CD4-positive, alpha-beta T cell treated with Interleukin-10 for 1 hour (primary cell): Measurements from ENCODE around the gene PYGL.
"Not testable (repeated sequence)": the region's sequence is repeated elsewhere in the genome, so short reads cannot be mapped to it uniquely, and the experiment has no call there.

Experiments
- DNase-seq: peaks from one replicate; pipeline ENCODE4 v3.0.0-alpha.2; 2020

The PYGL gene

DNA sequence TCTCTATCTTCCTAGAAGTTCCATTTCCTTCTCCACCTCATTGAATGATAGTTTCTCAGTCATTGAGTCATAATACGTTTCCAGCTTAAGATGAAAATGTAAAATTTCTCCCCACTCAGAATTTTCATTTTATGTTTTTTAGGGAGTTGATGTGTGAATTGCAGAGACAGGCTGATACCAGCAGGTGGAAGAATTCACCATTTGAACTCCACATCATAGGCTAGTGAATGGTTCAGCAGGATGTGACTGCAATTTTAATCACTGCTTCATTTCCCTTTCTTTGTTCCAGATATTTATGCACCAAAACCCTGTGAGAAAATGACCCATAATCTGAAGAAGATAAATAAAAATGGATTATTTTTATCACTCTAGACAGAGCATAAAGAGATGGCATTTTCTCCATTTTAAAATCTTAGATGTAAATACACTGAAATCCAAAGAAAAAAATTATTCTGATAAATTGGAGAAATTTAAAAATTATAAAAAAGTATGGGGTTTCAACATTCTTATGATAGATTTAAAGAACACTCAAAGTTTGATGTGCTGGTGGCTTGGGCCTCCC, 10.6 kb upstream of the PYGL start:
- no peak for DNase-seq

DNA sequence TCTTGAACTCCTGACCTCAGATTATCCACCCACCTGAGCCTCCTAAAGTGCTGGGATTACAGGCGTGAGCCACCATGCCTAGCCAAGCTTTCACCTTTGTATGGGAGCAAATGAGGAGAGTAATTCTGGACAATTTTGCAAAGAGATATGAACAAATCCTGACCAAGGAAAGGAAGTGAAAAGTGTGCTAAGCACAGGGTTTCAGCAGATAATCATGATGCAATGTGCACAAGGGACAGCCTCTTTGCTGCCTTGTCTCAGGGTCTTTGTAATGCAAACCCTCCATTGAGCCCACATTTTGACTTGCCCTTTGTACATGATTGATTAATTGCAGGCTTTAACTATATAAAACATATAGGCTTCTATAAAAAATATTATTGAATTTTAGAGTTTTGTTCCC, 9.2 kb upstream of the PYGL start:
- no peak for DNase-seq

DNA sequence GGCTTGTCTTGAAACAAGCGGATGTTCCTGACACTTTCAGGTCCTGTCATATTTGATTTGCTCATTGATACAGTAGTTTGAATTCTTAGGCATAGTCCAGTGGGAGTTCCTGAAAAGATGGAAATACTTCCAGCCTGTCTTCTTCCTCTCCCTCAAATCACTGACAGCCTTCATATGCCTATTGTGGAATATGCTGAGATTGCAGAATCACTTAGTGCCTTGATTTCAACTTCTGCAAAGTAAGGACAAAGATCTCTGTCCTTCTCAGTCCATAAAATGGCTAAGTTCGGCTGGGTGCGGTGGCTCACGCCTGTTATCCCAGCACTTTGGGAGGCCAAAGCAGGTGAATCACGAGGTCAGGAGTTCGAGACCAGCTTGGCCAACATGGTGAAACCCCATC, 6.7 kb upstream of the PYGL start:
- DNase-seq: no peak

DNA sequence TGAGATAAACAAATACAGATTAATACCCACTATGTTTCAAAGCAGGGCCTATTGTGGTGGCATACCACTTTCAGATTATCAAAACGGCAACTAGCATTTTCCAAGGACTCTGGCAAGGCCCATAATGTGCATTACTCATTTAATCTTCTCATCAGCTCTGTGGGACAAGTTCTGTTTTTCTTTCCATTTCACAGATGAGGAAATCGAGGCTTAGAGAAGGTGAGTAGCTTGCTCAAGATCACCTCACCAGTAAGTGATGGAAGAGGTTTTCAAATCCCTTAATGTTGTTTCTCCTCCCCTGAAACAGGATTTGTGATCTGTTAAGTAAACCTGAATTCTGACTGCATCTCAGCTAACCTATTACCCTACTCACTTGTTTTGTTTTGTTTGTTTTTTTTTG, 3.9 kb upstream of the PYGL start:
- no peak for DNase-seq

DNA sequence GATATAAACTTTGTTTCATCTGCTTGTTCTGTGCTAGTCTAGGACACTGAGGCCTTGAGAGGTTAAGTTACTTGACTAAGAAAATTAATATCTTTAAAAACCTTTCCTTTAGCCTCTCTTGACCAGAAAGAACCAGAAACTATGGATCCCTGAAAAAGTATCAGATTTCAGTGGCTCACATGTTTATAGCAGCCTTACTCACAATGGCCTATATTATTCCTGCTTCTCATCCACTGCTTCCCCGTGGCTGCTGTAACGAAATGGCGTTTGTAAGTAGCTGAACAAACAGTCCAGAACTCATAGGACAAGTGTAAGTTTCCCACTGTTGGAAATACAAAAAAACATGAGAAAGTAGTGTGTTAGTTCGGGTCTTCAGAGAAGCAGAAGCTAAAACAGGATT, 3.2 kb upstream of the PYGL start:
- no peak for DNase-seq

DNA sequence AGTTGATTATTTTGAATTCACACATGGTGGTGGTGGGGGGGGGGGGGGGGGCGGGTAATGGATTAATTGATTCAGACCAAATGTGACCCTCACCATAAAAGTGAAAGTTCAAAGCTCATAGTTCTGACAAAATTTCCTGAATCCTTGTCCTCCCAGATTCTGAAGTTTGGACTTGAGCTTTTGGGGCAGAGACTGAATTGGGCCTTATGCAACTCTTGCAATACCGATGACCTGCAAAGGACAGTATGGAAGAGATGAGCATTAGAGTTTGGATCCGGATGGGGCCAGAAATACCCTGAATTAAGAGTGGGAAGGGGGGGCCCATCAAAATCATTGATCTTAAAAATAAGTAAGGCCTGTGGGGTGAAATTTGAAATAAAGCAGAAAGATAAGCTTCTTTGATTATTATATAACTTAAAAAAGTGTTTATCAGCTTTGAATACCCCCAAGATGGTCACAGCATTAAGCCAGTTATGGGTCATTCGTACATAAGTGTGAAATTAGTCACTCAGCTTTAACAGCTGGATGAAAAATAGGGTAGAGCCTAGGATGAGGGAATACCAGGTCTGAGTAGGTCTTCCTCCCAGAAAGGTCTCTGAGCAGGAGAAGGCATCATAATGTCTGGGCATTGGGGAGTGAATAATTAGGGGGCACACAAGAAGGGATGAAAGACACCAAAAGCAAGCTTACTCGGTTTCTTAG, 2.1 kb upstream of the PYGL start:
- no peak for DNase-seq

DNA sequence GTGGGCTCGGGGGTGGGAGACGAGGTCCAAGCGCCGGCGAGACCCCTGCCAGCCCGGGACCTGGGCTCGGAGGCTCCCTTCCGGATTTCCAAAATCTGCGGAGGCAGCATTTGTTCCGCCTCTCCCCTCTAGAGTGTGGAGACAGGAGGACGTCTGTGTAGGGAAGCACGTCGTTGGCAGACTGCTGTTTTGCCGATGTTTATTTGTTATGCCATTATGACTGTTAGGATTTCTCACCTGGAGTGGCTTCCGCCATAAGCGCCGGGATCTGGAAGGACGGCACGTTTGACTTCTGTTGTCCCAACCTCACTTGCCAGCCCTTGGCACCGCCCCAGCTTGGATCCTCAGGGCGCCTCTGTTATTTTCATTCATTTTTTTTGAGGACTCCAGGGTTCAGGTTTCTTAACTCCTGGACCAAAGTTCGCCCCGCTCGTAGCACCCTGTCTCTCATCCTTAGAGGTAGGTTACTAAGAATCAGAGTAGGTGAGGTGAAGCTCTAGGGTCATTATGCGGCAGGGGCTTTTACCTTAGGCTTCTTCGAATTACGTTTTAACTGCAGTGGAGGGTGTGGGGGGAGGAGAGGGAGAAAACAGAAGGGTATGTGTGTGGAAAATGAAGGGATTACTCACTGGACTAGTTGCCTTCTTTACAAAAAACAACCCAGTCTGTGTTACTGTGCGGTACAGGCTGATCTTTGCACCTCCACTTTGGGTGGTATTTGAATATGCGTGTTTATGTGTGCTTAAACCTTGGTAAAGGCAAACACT, 547 bp upstream of the PYGL start:
- no peak for DNase-seq

DNA sequence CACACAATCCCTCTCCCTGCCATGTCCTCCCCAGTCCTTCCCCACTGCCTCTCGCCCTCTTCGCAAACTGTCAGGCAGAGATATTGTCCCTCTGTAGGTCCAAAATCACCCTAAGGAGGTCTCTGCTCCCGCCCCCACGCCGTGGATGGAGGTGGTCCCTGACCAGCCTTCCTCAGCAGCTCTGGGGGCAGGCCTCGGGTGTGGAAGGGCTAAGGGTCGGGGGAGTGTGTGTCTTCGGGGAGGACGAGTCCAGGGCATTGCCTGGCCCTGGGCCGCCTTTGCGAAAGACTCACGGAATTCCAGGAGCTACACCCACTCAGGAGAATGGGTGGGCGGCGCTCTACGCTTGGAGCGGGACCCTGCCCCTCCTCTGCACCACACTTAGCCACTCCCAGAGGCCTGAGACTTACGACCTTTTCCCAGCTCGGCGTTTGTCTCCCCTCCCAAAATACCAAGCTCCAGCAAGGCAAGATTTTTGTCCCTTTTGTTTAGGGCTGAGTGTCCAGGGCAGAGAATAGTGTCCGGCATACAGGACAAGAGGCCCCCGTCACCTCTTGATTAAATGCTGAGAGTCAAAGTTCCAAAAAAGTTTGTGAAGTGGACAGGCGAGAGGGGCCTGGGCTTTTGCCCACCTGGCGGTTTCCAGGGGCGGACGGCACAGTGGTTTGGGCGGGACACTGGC, 881 bp downstream of the PYGL start:
- DNase-seq: no peak

DNA sequence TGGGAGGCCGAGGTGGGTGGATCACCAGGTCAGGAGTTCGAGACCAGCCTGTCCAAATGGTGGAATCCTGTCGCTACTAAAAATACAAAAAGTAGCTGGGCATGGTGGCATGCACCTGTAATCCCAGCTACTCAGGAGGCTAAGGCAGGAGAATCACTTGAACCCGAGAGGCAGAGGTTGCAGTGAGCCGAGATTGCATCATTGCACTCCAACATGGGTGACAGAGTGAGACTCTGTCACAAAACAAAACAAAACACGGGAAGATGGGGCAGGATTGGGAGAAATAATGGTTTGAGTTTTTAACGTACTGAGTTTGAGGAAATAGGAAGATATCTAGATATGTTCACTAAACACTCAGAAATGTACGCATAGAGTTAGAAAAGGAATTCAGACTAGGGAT, 2.6 kb downstream of the PYGL start:
- not testable (repeated sequence) for DNase-seq

DNA sequence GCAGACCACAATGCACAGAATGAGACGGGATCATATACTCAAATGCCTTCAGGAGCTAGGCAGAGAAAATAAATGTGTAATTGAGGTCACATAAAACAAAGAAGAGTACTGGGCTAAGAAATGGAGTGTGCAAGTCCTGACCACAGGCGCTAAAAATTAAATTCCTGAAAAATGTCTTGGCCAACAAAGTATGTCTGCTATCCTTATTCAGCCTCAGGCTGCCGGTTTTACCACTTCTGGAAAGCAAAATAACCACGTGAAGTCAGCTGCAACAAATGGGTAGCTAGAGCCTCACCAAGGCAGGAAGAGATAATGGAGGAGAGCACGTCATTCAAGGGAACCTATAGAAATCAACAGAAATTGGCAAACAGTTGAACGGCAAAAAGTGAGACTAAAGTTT, 3.1 kb downstream of the PYGL start:
- no peak for DNase-seq

DNA sequence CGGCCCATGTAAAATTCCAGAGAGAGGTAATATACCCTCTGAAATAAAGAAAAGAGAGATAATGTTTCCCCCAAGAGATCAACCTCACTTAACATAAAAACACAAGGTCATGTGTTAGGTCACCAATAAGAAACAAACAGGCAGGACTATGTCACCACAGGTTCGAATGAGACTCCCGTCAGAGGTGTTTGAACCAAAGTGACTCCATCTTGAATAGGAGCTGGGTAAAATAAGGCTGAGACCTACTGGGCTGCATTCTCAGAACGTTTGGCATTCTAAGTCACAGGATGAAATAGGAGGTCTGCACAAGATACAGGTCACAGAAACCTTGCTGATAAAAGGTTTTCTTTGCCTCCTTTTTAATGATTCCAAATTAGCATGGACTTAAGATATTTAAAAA, 6.5 kb downstream of the PYGL start:
- no peak for DNase-seq

DNA sequence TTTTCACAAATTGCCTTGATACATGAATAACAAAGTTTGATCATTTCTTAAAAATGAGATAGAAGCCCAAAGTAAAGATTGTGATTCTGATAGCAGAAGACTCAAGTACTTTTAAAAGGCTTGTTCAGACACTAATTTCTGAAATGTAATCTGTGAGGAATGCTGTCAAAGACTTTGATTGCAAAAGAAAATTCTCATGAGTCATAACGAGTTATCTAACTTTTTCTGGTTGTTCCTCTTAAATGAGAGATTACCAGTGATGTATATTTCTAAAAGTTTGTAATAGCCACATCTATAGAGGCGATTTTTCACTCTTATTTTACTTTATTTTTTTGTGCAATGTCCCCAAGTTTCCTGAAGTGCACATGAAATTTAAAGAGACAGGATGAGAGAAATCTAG, 7.0 kb downstream of the PYGL start:
- DNase-seq: no peak

DNA sequence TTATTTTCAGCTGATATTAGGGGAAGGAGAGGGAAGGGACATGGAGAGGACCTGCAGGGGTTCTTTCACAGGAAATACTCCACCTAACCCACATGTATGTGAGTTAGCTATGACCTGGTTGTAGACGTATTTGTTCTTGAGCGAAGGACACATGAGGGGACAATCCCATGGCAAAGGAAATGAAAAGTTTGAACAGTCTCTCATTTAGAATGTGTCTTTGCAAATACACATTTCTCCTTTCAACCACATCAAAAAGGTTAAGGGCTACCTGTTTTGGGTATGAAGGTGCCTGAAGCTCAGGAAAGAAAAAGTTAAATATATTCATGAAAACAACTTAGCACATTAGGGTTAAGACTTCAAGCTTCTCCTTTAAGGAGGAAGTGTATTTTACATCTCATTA, 7.4 kb downstream of the PYGL start:
- DNase-seq: no peak

DNA sequence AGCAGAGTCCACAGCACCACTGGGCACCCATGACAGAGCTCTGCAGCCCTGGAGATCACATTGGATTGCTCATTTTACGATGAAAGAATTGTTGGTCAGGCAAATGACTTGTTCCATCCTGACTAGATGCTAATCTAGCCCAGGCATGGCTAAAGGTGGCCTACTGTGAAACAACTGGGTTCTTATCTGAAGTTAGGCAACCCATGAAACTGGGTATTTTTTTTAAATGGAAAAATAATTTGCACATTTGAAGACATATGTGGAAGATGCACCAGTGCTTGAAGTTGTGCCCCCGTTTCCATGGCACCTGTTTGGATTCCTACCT, 8.3 kb downstream of the PYGL start:
- DNase-seq: no peak

DNA sequence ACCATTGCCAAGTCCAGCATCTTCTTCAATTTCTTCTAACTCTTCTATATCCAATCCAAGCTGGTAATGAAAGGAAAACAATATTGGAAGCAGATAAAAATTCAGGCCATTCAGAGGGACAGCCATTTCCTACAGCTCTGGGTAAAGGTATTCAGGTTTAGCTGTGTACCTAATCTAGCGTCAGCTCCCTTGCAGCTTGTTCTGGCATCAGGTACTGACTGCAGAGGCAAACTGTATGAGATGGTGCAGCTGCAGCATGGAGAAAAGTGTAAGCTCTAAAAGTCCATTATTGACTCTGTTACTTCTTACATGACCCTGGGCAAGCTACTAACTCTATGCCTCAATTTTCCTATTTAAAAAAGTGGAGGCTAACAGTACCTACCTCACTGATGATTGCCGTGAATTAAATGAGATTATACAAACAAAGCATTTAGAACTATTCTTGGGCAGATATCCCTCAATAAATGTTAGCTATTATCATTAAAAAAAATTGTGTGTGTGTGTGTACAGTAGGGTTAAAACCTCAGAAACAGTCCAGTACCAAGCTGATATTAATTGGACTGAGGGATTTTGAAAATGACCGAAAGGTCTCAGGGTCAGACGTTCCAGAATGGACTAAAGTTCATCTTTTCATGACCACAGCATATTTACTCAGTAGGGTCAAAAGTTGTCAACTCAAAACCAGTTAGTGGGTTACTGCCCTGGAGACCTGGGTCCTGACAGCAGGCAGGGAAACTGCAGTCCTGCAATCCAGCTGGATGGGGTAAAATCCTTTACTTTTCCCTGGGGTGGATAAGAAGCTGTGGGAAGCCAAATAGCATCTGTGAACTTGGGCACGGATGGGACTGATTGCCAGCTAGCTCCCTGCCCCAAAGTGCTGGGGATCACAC, 8.9 kb downstream of the PYGL start:
- DNase-seq: no peak

DNA sequence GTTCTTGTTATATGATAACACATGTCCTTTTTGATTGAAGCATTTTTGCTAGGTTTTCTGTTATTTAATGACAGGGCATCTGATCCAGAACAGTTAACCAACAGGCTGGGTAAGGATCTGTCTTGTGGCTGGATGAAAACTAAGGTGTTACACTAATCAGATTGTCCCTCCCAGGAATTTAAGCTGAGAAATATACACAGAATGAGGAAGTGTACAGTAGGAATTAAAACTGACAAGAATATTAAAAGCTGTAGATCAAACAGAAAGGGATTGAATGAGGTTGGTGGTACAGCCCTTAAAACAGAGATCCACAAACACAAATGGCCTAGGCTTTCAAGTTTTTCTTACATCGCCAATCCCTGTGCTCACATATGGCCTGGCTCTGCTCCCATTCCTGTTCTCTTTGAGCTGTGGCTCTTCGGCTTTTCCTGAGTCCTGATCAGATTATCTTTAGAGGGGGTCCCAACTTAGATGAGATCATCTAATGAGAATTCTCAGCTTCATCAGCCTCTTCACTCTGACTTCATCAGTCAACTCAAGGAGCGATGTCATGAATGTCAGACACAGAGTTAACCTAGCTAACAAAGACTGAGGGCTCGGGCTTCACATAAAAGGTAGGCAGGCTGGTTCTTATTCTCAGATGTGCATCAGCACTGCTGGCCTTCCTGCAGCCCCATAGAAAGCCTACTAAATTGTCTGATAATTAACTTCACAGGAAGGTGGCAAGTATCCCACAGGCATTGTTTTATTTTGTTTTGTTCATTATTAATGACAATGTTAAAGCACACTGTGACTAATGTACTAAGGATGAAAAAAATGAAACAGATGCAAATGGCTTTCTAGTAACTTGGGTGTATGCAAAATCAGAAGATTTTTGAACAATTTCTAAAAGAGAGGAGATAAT, 11.4 kb downstream of the PYGL start:
- no peak for DNase-seq

DNA sequence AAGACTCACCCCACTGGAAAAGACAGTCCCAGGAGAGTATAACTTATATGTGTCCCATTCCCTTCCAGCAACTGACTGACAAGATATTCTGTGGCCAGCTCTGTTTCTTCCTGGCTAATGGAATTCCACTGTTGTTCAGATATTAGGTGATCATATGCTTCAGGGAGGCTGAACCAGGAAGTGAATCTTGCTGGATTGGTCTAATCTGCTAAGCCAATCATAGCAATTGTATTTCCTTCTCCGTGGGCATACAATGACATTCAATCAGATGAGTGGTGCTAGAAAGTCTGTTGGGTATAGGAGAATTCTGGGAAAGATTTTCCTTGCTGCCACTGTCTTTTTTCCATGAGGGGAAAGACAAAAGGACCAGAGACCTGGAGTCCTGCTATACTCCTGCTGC, 12.1 kb downstream of the PYGL start:
- no peak for DNase-seq

DNA sequence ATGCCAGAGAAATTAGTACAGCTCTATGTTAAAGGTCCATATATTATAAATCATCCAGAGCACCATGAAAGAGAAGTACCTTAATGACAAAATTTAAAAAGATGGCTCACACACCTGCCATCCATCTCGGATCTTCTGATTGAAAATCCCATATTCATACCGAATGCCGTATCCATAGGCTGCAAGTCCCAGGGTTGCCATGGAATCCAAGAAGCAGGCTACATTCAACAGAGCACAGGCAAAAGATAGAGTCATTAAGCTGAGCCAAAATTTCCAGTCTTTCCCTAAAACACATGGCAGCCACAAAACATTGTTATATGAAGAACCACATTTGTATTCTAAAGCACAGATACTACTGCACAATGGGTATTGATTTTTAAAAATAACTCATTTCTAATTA, 12.7 kb downstream of the PYGL start:
- DNase-seq: no peak

DNA sequence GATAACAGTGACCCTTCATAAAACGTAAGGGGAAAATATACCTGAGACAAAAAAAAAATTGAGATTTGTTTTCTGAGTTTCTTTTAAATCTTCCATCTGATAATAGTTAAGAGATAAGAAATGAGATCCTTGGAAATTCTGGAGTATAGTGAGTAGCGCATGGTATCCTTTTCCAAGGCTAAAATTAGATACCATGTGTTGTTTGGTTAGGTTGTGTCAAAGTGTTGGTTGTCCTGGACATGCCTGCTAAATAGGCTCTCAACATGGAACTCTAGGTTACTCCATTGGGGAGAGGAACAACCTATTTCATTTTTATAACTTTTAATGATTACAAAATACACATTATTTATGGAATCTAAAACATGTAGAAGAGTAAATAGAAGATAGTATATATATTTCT, 14.8 kb downstream of the PYGL start:
- no peak for DNase-seq

DNA sequence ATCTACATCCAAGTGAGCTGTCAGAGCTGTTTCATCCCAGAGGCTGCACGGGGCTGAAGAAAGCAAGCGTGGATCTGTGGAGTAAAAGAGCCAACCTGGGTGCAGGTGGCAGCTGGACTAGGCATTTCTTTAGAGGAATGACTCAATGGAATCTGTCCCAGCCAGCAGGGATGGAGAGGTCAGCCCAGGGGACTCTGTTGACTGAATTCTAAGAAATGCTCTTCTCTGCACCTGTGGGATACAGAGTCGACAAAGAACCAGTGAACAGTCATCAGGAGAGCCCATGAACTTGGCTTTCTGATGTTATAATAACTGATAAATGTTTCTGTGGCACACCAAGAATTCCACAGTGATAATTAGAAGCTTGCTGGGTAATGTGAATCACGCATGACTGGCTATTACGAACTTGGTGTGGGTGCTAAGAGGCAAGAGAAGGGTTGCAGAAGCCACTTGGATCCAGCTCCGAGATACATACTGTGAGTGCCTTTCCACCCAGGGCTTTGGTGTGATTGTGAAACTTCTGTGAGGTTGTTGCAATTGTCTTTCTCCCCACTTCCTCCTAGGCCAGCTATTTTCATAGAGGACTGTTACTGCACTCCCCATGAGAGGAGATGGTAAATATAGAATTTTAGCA, 16.2 kb downstream of the PYGL start:
- no peak for DNase-seq

DNA sequence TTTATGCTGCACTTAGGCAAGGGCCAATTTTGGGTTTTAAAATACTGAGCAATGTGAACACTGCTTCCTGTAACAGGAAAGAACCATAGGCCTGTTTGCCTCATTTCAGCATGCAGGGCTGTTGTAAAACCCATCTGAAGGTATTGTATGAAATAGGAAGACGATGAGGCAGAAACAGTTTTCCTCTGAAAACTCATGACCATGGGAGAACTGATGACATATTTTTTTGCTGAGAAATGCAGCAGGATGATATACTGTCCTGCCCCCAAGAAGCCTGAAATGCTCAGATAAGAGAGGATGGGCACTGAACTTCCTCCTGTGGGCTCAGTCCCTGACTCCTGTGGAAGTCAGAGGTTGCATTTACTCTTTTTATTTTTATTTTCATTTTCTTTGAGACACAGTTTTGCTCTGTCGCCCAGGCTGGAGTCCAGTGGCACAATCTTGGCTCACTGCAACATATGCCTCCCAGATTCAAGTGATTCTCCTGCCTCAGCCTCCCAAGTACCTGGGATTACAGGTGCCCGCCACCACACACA, 17.4 kb downstream of the PYGL start:
- DNase-seq: no peak
